HEK293T (cell line): Measurements from ENCODE around the gene ZNF644.

Experiments used
- CTCF ChIA-PET: fragments of 350-600 bp; formaldehyde crosslinking; extraction: SDS; loops from one replicate; lab custom pipeline; 2021; ENCODE audit warnings: antibody characterized with exemption, inconsistent platforms; lab: Yijun Ruan, JAX
- POLR2A ChIA-PET: fragments of 350-600 bp; formaldehyde crosslinking; extraction: SDS; loops from one replicate; lab custom pipeline; 2020; ENCODE audit warnings: antibody characterized with exemption, inconsistent platforms; lab: Yijun Ruan, JAX
- DNase-seq: peaks from one replicate; pipeline ENCODE4 v3.0.0; 2012; ENCODE audit warnings: mixed read lengths; ENCODE audit errors: extremely low spot score
- ARNT ChIP-seq: fragments of 450-650 bp; IDR thresholded peaks from 2 replicates; pipeline ENCODE4 v1.6.1; 2017; ENCODE audit warnings: mild to moderate bottlenecking
- BHLHE40 ChIP-seq: fragments of 450-650 bp; IDR thresholded peaks from 2 replicates; pipeline ENCODE4 v1.6.1; 2016; ENCODE audit warnings: mild to moderate bottlenecking, moderate library complexity, borderline replicate concordance
- CTBP1 ChIP-seq: fragments of 450-650 bp; IDR thresholded peaks from 2 replicates; pipeline ENCODE4 v1.6.1; 2016; ENCODE audit warnings: borderline replicate concordance
- ELF4 ChIP-seq: fragments of 450-650 bp; IDR thresholded peaks from 2 replicates; pipeline ENCODE4 v1.6.1; 2017; ENCODE audit warnings: antibody characterized with exemption
- FOXA1 ChIP-seq: fragments of 450-650 bp; IDR thresholded peaks from 2 replicates; pipeline ENCODE4 v1.6.1; 2016; ENCODE audit warnings: mild to moderate bottlenecking
- FOXK2 ChIP-seq: fragments of 450-650 bp; IDR thresholded peaks from 2 replicates; pipeline ENCODE4 v1.6.1; 2016; ENCODE audit warnings: mild to moderate bottlenecking
- FOXM1 ChIP-seq: fragments of 450-650 bp; IDR thresholded peaks from 2 replicates; pipeline ENCODE4 v1.6.1; 2017; ENCODE audit warnings: mild to moderate bottlenecking, borderline replicate concordance
- HDGF ChIP-seq: fragments of 450-650 bp; IDR thresholded peaks from 2 replicates; pipeline ENCODE4 v1.6.1; 2017; ENCODE audit warnings: antibody characterized with exemption, borderline replicate concordance
- L3MBTL2 ChIP-seq: fragments of 450-650 bp; conservative IDR thresholded peaks from 2 replicates; pipeline ENCODE4 v1.6.1; 2016; ENCODE audit warnings: mild to moderate bottlenecking
- LEF1 ChIP-seq: fragments of 450-650 bp; IDR thresholded peaks from 2 replicates; pipeline ENCODE4 v1.6.1; 2017; ENCODE audit warnings: mild to moderate bottlenecking, borderline replicate concordance
- NFRKB ChIP-seq: fragments of 450-650 bp; IDR thresholded peaks from 2 replicates; pipeline ENCODE4 v1.6.1; 2016; ENCODE audit warnings: mild to moderate bottlenecking, moderate library complexity
- SP1 ChIP-seq: fragments of 450-650 bp; IDR thresholded peaks from 2 replicates; pipeline ENCODE4 v1.6.1; 2017
- SUZ12 ChIP-seq: fragments of 450-650 bp; IDR thresholded peaks from 2 replicates; pipeline ENCODE4 v1.6.1; 2016; ENCODE audit warnings: mild to moderate bottlenecking
- TARDBP ChIP-seq: fragments of 450-650 bp; IDR thresholded peaks from 2 replicates; pipeline ENCODE4 v1.6.1; 2016
- ZNF384 ChIP-seq: fragments of 450-650 bp; IDR thresholded peaks from 2 replicates; pipeline ENCODE4 v1.6.1; 2016
- TF ChIP-seq, protein P1 (sequence below): fragments of 450-650 bp; IDR thresholded peaks from 2 replicates; pipeline ENCODE4 v1.6.1; 2016

The ZNF644 gene

DNA sequence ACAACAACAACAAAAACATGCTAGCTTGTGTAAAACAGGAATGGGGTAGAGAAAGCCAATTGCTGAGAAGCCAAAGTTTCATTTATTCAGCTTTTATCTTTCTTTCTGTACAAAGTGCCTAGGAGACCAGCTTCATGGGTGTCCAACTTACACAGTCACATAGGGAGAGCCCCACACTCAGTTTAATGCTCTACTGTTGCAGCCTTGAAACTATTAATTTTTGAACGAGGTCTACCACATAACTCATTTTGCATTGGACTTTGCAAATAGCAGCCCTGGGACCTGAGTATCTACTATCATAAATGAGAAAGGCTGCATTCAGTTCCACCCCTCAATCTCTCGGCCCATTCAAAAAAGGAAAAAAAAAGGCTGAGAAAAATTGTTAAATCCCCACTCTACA is 98.8 kb downstream of the ZNF644 start:
- CTCF ChIA-PET = no interaction called here
- TF ChIP-seq ZNF384 (no peak), SP1 (no peak), SUZ12 (no peak), CTBP1 (no peak), LEF1 (no peak), FOXM1 (no peak), FOXA1 (no peak), TARDBP (no peak), ELF4 (no peak), ARNT (no peak), NFRKB (no peak), HDGF (no peak), FOXK2 (no peak), BHLHE40 (no peak), L3MBTL2 (no peak)
- TF ChIP-seq, protein P1, sequence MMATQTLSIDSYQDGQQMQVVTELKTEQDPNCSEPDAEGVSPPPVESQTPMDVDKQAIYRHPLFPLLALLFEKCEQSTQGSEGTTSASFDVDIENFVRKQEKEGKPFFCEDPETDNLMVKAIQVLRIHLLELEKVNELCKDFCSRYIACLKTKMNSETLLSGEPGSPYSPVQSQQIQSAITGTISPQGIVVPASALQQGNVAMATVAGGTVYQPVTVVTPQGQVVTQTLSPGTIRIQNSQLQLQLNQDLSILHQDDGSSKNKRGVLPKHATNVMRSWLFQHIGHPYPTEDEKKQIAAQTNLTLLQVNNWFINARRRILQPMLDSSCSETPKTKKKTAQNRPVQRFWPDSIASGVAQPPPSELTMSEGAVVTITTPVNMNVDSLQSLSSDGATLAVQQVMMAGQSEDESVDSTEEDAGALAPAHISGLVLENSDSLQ = no peak
- no peak for DNase-seq
- POLR2A ChIA-PET = no interaction called here

DNA sequence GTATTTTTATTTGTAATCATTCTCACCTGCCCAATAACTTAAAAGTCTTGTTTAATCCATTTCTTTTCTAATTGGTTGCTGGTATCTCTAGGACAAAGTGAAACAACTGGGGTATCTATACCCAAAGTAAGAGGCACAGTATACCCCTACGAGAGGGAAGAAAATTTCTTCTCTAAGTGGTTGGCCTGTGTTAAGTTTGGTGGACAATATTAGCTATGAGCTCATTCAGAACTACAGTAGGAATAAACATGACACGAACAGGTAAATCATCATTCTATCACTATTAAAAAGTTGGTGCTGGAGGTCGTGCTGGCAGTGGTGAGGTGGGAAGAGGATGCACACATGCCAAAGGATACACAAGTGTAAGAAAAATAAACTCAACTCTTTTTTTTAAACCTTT is 99.6 kb downstream of the ZNF644 start:
- ChIA-PET POLR2A (no interaction called here), CTCF (interaction anchor here (0.7 kb wide), 1 partner anchor 1148 kb away, joined by 3 read pairs; no protein-coding TSS in a partner anchor)
- no peak for DNase-seq
- TF ChIP-seq FOXA1 (no peak), FOXK2 (no peak), HDGF (no peak), LEF1 (no peak), ARNT (no peak), L3MBTL2 (no peak), ELF4 (no peak), SUZ12 (no peak), BHLHE40 (no peak), SP1 (no peak), NFRKB (no peak), FOXM1 (no peak), ZNF384 (no peak), TARDBP (no peak), CTBP1 (no peak)
- TF ChIP-seq, protein P1 = no peak

DNA sequence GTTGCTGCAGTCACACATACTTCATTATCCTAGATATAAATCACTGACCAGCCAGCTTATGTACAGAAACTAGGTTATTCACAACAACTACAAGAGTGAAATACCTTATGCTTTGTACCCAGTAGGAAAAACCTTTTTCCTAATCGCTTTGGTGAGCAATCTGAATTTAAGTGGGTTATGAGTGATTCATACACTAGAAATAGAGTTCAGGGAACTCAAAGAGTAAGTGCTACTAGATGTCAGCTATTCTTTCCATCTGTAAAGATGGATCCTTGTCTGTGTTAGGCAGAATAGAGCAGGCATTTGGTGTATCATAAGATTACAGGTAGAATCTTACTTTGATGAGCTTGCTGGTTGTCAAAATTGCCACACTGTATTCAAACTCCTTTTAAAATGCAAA is 101.9 kb downstream of the ZNF644 start:
- POLR2A ChIA-PET = no interaction called here
- TF ChIP-seq LEF1 = no peak
- TF ChIP-seq SUZ12 = no peak
- no peak for DNase-seq
- CTCF ChIA-PET = no interaction called here

- no peak for TF ChIP-seq NFRKB
- DNase-seq = no peak
- CTCF ChIA-PET = no interaction called here
- POLR2A ChIA-PET = no interaction called here
Measured at GRCh38 chr1:90919190-90919719, 102.6 kb downstream of the ZNF644 start.

GRCh38 chr1:90911353-90911752 is 110.5 kb downstream of the ZNF644 start:
- TF ChIP-seq SP1 = no peak
- no peak for TF ChIP-seq ELF4
- TF ChIP-seq, protein P1 = no peak
- no peak for TF ChIP-seq FOXK2
- no peak for TF ChIP-seq ZNF384
- TF ChIP-seq BHLHE40 = no peak
- no peak for TF ChIP-seq HDGF
- no peak for TF ChIP-seq FOXM1
- TF ChIP-seq L3MBTL2 = no peak
- TF ChIP-seq CTBP1 = no peak
- TF ChIP-seq ARNT = no peak
- TF ChIP-seq LEF1 = no peak
- TF ChIP-seq SUZ12 = no peak
- no peak for TF ChIP-seq NFRKB
- TF ChIP-seq FOXA1 = no peak
- TF ChIP-seq TARDBP = no peak
- ChIA-PET POLR2A (no interaction called here), CTCF (no interaction called here)
- no peak for DNase-seq

DNA sequence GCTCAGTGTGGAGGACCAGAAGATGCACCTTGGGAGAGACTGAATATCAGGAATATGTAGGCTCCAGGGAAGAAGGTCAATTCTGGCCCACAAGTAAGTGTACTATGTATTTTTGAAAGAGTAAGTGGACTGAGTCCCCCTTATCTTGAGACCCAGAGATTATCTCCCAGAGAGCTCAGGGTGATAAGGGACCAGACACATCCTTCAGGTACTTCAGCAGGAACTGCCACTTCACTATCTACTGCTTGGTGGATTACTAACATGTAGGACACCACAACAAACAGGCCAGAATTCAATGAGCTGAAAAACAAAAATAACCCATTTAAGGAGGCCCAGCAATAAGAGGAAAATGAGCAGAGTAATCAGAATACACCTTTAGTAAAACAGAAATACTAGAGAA is 119.2 kb downstream of the ZNF644 start:
- DNase-seq = no peak
- no peak for TF ChIP-seq FOXM1
- TF ChIP-seq FOXK2 = no peak
- no peak for TF ChIP-seq LEF1
- no peak for TF ChIP-seq SUZ12
- no peak for TF ChIP-seq SP1
- TF ChIP-seq L3MBTL2 = no peak
- TF ChIP-seq ARNT = no peak
- no peak for TF ChIP-seq NFRKB
- TF ChIP-seq TARDBP = no peak
- no peak for TF ChIP-seq ELF4
- no peak for TF ChIP-seq HDGF
- no peak for TF ChIP-seq CTBP1
- TF ChIP-seq ZNF384 = no peak
- no peak for TF ChIP-seq BHLHE40
- TF ChIP-seq, protein P1 = no peak
- CTCF ChIA-PET = no interaction called here
- POLR2A ChIA-PET = no interaction called here
